HFFc6 (cell line): ENCODE data around the gene FAM13A. TPM values are rescaled to one million over a fixed set of nuclear protein-coding genes. Genes with fewer than 3 reads are reported as not detected.
"Not testable (repeated sequence)": the region's sequence is repeated elsewhere in the genome, so short reads cannot be mapped to it uniquely, and the experiment has no call there.

Experiments
- DNase-seq: peaks from one replicate; pipeline ENCODE4 v3.0.0-alpha.2; 2018
- H3K27ac Mint-ChIP-seq: 2 replicates; pipeline ENCODE4 v1.8.0; 2020; ENCODE audit warnings: mild to moderate bottlenecking, mixed read lengths
- H3K27me3 Mint-ChIP-seq: 2 replicates; pipeline ENCODE4 v1.8.0; 2021; ENCODE audit warnings: mild to moderate bottlenecking, moderate library complexity, mixed read lengths; ENCODE audit not compliant: insufficient read depth
- H3K36me3 Mint-ChIP-seq: 2 replicates; pipeline ENCODE4 v1.8.0; 2021; ENCODE audit warnings: low read depth, mixed read lengths
- H3K4me1 Mint-ChIP-seq: 2 replicates; pipeline ENCODE4 v1.8.0; 2020; ENCODE audit warnings: low read depth, mixed read lengths
- H3K4me3 Mint-ChIP-seq: 2 replicates; pipeline ENCODE4 v1.8.0; 2020; ENCODE audit warnings: mild to moderate bottlenecking, moderate library complexity, mixed read lengths
- H3K9me3 Mint-ChIP-seq: 2 replicates; pipeline ENCODE4 v1.8.0; 2020; ENCODE audit warnings: mild to moderate bottlenecking, mixed read lengths
- total RNA-seq, 6 experiments: library from RNA; stranded (reverse); fragmentation: NEBNext Ultra II Directional; extraction: Animal tissue kit (Norgen Biotek cat#: 25700); gene quantifications; 2 replicates in 1 of 6; 3 replicates in 5 of 6; pipeline ENCODE4 v1.2.3, GENCODE V29; 2021
- TF ChIP-seq, protein P1 (sequence below): fragments of 200-600 bp; sonication (generic); IDR thresholded peaks from 2 replicates; pipeline ENCODE4 v1.5.0; 2021; ENCODE audit warnings: antibody characterized with exemption, mild to moderate bottlenecking

FAM13A gene
- total RNA-seq, 6 experiments from 2014 or later: 8.0 to 11.2 (median 9.7) TPM

DNA sequence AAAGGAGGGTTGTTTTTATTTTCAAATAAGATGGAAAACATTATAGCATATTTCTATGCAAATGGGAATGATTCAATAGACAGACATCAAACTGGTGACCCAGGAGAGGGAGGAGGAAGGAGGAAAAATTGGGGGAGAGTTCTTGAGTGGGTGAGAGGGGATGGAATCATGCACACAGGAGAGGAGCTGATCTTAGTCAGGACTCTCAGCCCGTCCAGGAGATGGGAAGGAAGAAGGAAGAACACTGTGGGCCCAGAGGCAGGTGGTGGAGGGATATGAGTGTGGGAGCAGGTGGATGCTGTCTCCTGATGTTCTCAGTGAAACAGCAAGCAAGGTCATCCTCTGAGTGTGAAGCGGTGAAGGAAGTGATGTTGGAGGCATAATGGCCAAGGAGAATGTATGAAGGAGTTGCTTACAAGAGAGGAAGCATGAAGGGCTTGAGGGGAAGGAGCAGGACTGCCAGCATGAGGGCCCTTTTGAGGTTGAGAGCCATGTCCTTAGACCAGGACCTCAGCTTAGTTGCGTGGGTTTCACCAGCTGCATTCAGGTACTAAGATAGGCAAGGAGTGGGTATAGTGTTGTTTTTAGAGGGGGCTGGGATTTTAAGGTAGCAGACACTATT is 197.7 kb downstream of the FAM13A start:
- TF ChIP-seq, protein P1, sequence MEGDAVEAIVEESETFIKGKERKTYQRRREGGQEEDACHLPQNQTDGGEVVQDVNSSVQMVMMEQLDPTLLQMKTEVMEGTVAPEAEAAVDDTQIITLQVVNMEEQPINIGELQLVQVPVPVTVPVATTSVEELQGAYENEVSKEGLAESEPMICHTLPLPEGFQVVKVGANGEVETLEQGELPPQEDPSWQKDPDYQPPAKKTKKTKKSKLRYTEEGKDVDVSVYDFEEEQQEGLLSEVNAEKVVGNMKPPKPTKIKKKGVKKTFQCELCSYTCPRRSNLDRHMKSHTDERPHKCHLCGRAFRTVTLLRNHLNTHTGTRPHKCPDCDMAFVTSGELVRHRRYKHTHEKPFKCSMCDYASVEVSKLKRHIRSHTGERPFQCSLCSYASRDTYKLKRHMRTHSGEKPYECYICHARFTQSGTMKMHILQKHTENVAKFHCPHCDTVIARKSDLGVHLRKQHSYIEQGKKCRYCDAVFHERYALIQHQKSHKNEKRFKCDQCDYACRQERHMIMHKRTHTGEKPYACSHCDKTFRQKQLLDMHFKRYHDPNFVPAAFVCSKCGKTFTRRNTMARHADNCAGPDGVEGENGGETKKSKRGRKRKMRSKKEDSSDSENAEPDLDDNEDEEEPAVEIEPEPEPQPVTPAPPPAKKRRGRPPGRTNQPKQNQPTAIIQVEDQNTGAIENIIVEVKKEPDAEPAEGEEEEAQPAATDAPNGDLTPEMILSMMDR: no peak
- DNase-seq: no peak
- Mint-ChIP-seq H3K4me1 (peaks cover 49% of the 10 kb centered on the region), H3K27me3 (no peaks in the 10 kb centered on the region), H3K9me3 (no peaks in the 10 kb centered on the region), H3K27ac (no peak overlapping the region), H3K36me3 (0 out of 2 replicates have a peak, but pooled peaks cover 4% of the 10 kb centered on the region), H3K4me3 (no peak overlapping the region)

DNA sequence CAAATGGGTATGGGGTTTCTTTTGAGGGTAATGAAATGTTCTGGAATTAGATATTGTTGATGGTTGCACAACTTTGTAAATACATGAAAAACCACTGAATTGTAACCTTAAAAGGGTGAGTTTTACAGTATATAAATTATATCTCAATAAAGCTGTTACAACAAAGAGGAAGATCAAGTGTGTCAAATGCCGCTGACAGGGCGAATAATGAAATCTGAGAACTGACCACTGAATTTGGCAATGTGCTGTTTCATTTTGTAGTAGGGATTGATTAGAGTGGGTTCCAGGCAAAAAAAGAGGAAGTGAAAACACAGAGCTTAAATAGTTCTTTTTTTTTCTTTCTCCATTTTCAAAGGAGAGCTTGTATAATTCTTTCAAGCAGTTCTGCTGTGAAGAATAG is 198.2 kb downstream of the FAM13A start:
- Mint-ChIP-seq H3K9me3 (no peaks in the 10 kb centered on the region), H3K27ac (no peak overlapping the region), H3K4me3 (no peak overlapping the region), H3K4me1 (peaks cover 51% of the 10 kb centered on the region), H3K36me3 (0 out of 2 replicates have a peak, but pooled peaks cover 4% of the 10 kb centered on the region), H3K27me3 (no peaks in the 10 kb centered on the region)
- no peak for DNase-seq
- TF ChIP-seq, protein P1: no peak

DNA sequence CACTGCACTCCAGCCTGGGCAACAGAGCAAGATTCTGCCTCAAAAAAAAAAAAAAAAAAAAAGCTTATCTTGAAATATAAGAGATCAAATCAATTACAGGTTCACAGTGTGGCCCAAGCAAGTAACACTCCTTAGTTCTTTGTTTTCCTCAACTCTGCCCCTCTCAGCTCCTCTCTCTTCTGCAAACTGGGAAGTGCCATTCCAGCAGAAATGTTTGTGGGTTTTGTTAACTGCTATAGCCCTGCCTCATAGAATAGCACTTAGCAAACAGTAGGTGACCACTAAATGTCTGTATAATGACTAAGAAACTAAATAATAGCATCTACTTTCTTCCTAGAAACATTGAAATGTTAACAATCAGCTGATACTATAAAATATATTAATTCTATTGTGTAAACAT is 199.4 kb downstream of the FAM13A start:
- H3K4me3 Mint-ChIP-seq: no peak overlapping the region
- peak; percentile 20 for DNase-seq
- H3K27me3 Mint-ChIP-seq: no peaks in the 10 kb centered on the region
- H3K27ac Mint-ChIP-seq: no peak overlapping the region
- 0 out of 2 replicates have a peak, but pooled peaks cover 4% of the 10 kb centered on the region for H3K36me3 Mint-ChIP-seq
- TF ChIP-seq, protein P1: no peak
- no peaks in the 10 kb centered on the region for H3K9me3 Mint-ChIP-seq
- peaks cover 46% of the 10 kb centered on the region for H3K4me1 Mint-ChIP-seq

DNA sequence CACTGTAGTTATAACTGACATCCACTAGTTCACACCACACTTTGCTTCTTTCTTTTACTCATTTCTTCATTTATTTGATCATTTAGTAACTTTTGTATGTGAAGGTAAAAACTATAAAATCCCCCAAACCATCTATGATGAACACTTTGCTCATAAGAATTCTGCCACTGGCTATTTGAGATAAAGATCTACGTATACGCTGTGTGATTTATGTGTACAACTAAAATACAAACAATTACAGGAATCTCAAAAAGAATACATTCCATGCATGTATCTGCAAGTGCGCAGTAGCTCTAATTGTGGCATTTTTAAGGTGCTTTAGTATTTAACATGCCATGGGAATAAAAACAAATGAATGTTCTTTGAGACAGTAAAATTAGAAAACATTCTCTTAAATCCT is 202.5 kb downstream of the FAM13A start:
- Mint-ChIP-seq H3K4me3 (no peak overlapping the region), H3K36me3 (0 out of 2 replicates have a peak, but pooled peaks cover 4% of the 10 kb centered on the region), H3K4me1 (peaks cover 37% of the 10 kb centered on the region), H3K27me3 (no peaks in the 10 kb centered on the region), H3K9me3 (no peaks in the 10 kb centered on the region), H3K27ac (no peak overlapping the region)
- no peak for DNase-seq
- TF ChIP-seq, protein P1: no peak

DNA sequence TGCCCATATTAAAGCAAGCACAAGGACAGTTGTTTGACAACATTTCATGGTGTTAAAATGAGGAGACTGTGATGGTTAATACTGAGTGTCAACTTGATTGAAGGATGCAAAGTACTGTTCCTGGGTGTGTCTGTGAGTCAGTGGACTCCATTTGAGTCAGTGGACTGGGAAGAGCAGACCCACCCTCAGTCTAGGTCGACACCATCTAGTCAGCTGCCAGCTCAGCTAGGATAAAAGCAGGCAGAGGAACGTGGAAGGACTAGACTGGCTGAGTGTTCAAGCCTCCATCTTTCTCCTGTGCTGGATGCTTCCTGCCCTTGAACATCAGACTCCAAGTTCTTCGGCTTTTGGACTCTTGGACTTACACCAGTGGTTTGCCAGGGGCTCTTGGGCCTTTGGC is 203.4 kb downstream of the FAM13A start:
- not testable (repeated sequence) for H3K36me3 Mint-ChIP-seq, H3K4me3 Mint-ChIP-seq, H3K9me3 Mint-ChIP-seq, H3K27ac Mint-ChIP-seq, H3K27me3 Mint-ChIP-seq, DNase-seq
- peaks cover 28% of the 10 kb centered on the region for H3K4me1 Mint-ChIP-seq

DNA sequence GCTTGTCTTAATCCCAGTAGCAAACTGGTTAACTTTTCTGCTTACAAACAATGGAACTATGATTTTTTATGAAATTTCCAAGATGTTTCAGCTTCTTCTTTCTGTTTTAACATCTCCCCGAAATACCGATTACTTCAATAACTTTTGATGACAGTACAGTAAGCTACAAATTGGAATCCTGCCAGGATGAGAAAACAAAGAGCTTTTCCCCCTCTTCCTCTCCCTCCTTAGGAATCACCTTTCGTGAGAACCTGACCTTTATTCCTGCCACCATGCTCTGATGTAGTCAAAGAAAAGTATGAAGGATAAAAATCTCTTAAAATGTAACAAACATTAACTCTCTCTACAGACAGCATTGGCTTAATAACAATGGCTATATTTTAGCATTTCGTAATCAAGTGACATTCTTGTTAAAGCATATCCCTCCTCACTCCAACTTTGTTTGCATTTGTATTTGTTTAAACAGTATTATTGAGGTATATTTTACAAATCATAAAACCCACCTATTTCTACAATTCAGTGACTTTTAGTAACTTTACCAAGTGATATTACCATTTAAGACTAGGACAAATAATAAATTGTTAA is 210.7 kb downstream of the FAM13A start:
- DNase-seq: no peak
- H3K36me3 Mint-ChIP-seq: no peaks in the 10 kb centered on the region
- H3K9me3 Mint-ChIP-seq: no peaks in the 10 kb centered on the region
- no peaks in the 10 kb centered on the region; the same call in 1 of the 2 replicates for H3K27me3 Mint-ChIP-seq
- H3K4me3 Mint-ChIP-seq: no peak overlapping the region
- TF ChIP-seq, protein P1: no peak
- H3K4me1 Mint-ChIP-seq: peaks cover 21% of the 10 kb centered on the region
- no peak overlapping the region for H3K27ac Mint-ChIP-seq
